HepG2 (cell line): ENCODE data around the gene JUND. TPM values are rescaled to one million over a fixed set of nuclear protein-coding genes. Genes with fewer than 3 reads are reported as not detected.

Experiments
- AFF4 ChIP-seq: sonication (generic); formaldehyde crosslinking; IDR thresholded peaks from 2 replicates; pipeline ENCODE4 v1.4.0; 2020; ENCODE audit warnings: missing genetic modification reagents
- CHD4 ChIP-seq: fragments of 200-600 bp; sonication (generic); IDR thresholded peaks from 2 replicates; pipeline ENCODE4 v1.7.0; 2017; ENCODE audit warnings: mild to moderate bottlenecking, low read length, borderline replicate concordance
- DNMT1 ChIP-seq: sonication (generic); formaldehyde crosslinking; IDR thresholded peaks from 2 replicates; pipeline ENCODE4 v1.5.1; 2020; ENCODE audit warnings: mild to moderate bottlenecking, missing genetic modification reagents
- GATA4 ChIP-seq: sonication (generic); IDR thresholded peaks from 2 replicates; pipeline ENCODE4 v1.6.1; 2016; ENCODE audit warnings: antibody characterized with exemption, low read depth, borderline replicate concordance
- KDM2A ChIP-seq: sonication (generic); formaldehyde crosslinking; IDR thresholded peaks from 2 replicates; pipeline ENCODE4 v1.4.0; 2020; ENCODE audit warnings: low read depth, missing genetic modification reagents, borderline replicate concordance
- RAD21 ChIP-seq: fragments of 450-650 bp; formaldehyde crosslinking; IDR thresholded peaks from 2 replicates; pipeline ENCODE4 v1.5.0; 2020; ENCODE audit warnings: mild to moderate bottlenecking
- SP2 ChIP-seq: sonication (generic); formaldehyde crosslinking; IDR thresholded peaks from 2 replicates; pipeline ENCODE4 v1.5.1; 2020; ENCODE audit warnings: mild to moderate bottlenecking, missing genetic modification reagents
- ZBTB7A ChIP-seq: sonication (generic); formaldehyde crosslinking; IDR thresholded peaks from 2 replicates; pipeline ENCODE4 v1.8.0; 2022; ENCODE audit warnings: mild to moderate bottlenecking, missing genetic modification reagents
- ZNF646 ChIP-seq: sonication (generic); formaldehyde crosslinking; IDR thresholded peaks from 2 replicates; pipeline ENCODE4 v1.9.0; 2021; ENCODE audit warnings: mild to moderate bottlenecking, missing genetic modification reagents
- polyA plus RNA-seq, 8 experiments: library from polyadenylated mRNA; depleted of rRNA in 3 of 8; stranded (reverse) in 7 of 8; unstranded in 1 of 8; fragments of >200 nt; fragmentation: Illumina TruSeq in 4 of 8; extraction: Trizol in 4 of 8; gene quantifications; 2 replicates each; pipeline versions ENCODE4 v1.2.1 to v1.2.3, GENCODE V29; 2011 to 2016; ENCODE audit warnings: low read depth in 4 of 8, missing spikeins in 1 of 8, mixed read lengths in 1 of 8; ENCODE audit not compliant: insufficient read depth in 1 of 8
- total RNA-seq, 5 experiments: library from RNA; depleted of rRNA; stranded (reverse); fragments of >200 nt; fragmentation: Illumina TruSeq; extraction: Trizol; gene quantifications; 2 replicates each; pipeline ENCODE4 v1.2.3, GENCODE V29; 2016; ENCODE audit warnings: low read depth in 1 of 5
- TF ChIP-seq, protein P1 (sequence below): sonication (generic); formaldehyde crosslinking; IDR thresholded peaks from 2 replicates; pipeline ENCODE4 v1.4.0; 2020; ENCODE audit warnings: mild to moderate bottlenecking, missing genetic modification reagents

JUND gene
- total and polyA plus RNA-seq, 2 of the 13 experiments (the other 11 are each of a cell fraction or from before 2014, with no cell fraction given) = 41.2 to 59.8 TPM

GRCh38 chr19:18232540-18233223 is 48.7 kb downstream of the JUND start (continued):
- no peak for TF ChIP-seq ZNF646 (CRISPR knock-in tag)
- 0 out of 2 replicates have a peak, but pooled peaks have one; percentile 9 for TF ChIP-seq AFF4 (CRISPR knock-in tag)
- peak; percentile 63; the same call in 1 of the 2 replicates for TF ChIP-seq CHD4
- no peak for TF ChIP-seq ZBTB7A (CRISPR knock-in tag)
- TF ChIP-seq, protein P1, sequence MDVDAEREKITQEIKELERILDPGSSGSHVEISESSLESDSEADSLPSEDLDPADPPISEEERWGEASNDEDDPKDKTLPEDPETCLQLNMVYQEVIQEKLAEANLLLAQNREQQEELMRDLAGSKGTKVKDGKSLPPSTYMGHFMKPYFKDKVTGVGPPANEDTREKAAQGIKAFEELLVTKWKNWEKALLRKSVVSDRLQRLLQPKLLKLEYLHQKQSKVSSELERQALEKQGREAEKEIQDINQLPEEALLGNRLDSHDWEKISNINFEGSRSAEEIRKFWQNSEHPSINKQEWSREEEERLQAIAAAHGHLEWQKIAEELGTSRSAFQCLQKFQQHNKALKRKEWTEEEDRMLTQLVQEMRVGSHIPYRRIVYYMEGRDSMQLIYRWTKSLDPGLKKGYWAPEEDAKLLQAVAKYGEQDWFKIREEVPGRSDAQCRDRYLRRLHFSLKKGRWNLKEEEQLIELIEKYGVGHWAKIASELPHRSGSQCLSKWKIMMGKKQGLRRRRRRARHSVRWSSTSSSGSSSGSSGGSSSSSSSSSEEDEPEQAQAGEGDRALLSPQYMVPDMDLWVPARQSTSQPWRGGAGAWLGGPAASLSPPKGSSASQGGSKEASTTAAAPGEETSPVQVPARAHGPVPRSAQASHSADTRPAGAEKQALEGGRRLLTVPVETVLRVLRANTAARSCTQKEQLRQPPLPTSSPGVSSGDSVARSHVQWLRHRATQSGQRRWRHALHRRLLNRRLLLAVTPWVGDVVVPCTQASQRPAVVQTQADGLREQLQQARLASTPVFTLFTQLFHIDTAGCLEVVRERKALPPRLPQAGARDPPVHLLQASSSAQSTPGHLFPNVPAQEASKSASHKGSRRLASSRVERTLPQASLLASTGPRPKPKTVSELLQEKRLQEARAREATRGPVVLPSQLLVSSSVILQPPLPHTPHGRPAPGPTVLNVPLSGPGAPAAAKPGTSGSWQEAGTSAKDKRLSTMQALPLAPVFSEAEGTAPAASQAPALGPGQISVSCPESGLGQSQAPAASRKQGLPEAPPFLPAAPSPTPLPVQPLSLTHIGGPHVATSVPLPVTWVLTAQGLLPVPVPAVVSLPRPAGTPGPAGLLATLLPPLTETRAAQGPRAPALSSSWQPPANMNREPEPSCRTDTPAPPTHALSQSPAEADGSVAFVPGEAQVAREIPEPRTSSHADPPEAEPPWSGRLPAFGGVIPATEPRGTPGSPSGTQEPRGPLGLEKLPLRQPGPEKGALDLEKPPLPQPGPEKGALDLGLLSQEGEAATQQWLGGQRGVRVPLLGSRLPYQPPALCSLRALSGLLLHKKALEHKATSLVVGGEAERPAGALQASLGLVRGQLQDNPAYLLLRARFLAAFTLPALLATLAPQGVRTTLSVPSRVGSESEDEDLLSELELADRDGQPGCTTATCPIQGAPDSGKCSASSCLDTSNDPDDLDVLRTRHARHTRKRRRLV (CRISPR knock-in tag) = no peak
- peak; percentile 53 for TF ChIP-seq RAD21 (CRISPR knock-in tag)
- no peak for TF ChIP-seq GATA4
- no peak for TF ChIP-seq KDM2A
- TF ChIP-seq SP2 (CRISPR knock-in tag) = no peak
- TF ChIP-seq DNMT1 (CRISPR knock-in tag) = no peak
